SK-N-SH treated with all-trans-retinoic acid at 6 μM for 48 hours (cell line): ENCODE data around the gene FBXL13.

Experiments
- ATAC-seq: fragments of 200-7000 bp; cut with Tn5 transposase; 3 replicates; pipeline ENCODE4 v1.9.1; 2020; ENCODE audit warnings: mild to moderate bottlenecking, moderate library complexity
- ARNTL ChIP-seq: fragments of 450-650 bp; formaldehyde crosslinking; IDR thresholded peaks from 2 replicates; pipeline ENCODE4 v1.5.0; 2020; ENCODE audit warnings: low read depth, mild to moderate bottlenecking, moderate library complexity, borderline replicate concordance
- BACH2 ChIP-seq: fragments of 250-450 bp; sonication (Bioruptor Pico); IDR thresholded peaks from 2 replicates; pipeline ENCODE4 v1.9.0; 2021; ENCODE audit warnings: mild to moderate bottlenecking, borderline replicate concordance
- CSDC2 ChIP-seq: fragments of 250-450 bp; sonication (Bioruptor Pico); IDR thresholded peaks from 2 replicates; pipeline ENCODE4 v1.5.0; 2020; ENCODE audit warnings: mild to moderate bottlenecking, moderate library complexity
- ISL1 ChIP-seq: fragments of 250-450 bp; sonication (Bioruptor Pico); IDR thresholded peaks from 2 replicates; pipeline ENCODE4 v2.1.2; 2022; ENCODE audit warnings: mild to moderate bottlenecking, moderate library complexity
- OSR1 ChIP-seq: fragments of 250-450 bp; sonication (Bioruptor Pico); IDR thresholded peaks from 2 replicates; pipeline ENCODE4 v1.8.0; 2022; ENCODE audit warnings: moderate library complexity, mild to moderate bottlenecking, inconsistent platforms
- PPARA ChIP-seq: fragments of 250-450 bp; sonication (Bioruptor Pico); IDR thresholded peaks from 2 replicates; pipeline ENCODE4 v1.5.0; 2020; ENCODE audit warnings: mild to moderate bottlenecking, borderline replicate concordance
- RARB ChIP-seq: fragments of 250-450 bp; sonication (Bioruptor Pico); IDR thresholded peaks from 2 replicates; pipeline ENCODE4 v1.8.0; 2021; ENCODE audit warnings: mild to moderate bottlenecking, moderate library complexity
- SNAI2 ChIP-seq: fragments of 250-450 bp; sonication (Bioruptor Pico); IDR thresholded peaks from 2 replicates; pipeline ENCODE4 v1.5.0; 2020; ENCODE audit warnings: mild to moderate bottlenecking, moderate library complexity
- TCF4 ChIP-seq: fragments of 250-450 bp; sonication (Bioruptor Pico); IDR thresholded peaks from 2 replicates; pipeline ENCODE4 v1.8.0; 2021; ENCODE audit warnings: mild to moderate bottlenecking, moderate library complexity, borderline replicate concordance
- TOX ChIP-seq: fragments of 250-450 bp; sonication (Bioruptor Pico); IDR thresholded peaks from 2 replicates; pipeline ENCODE4 v1.8.0; 2021; ENCODE audit warnings: mild to moderate bottlenecking, moderate library complexity, borderline replicate concordance
- ZC3H10 ChIP-seq: fragments of 250-450 bp; sonication (Bioruptor Pico); IDR thresholded peaks from 2 replicates; pipeline ENCODE4 v1.5.1; 2021; ENCODE audit warnings: mild to moderate bottlenecking, moderate library complexity
- ZFP3 ChIP-seq: fragments of 250-450 bp; sonication (Bioruptor Pico); IDR thresholded peaks from 2 replicates; pipeline ENCODE4 v1.5.0; 2020; ENCODE audit warnings: mild to moderate bottlenecking, moderate library complexity
- ZFP30 ChIP-seq: fragments of 450-650 bp; formaldehyde crosslinking; IDR thresholded peaks from 2 replicates; pipeline ENCODE4 v1.5.0; 2022; ENCODE audit warnings: mild to moderate bottlenecking, moderate library complexity
- ZNF565 ChIP-seq: fragments of 450-650 bp; formaldehyde crosslinking; conservative IDR thresholded peaks from 2 replicates; pipeline ENCODE4 v1.5.0; 2020; ENCODE audit warnings: low read depth, mild to moderate bottlenecking, moderate library complexity
- ZNF70 ChIP-seq: fragments of 450-650 bp; formaldehyde crosslinking; IDR thresholded peaks from 2 replicates; pipeline ENCODE4 v1.5.0; 2020; ENCODE audit warnings: mild to moderate bottlenecking, moderate library complexity
- ZNF8 ChIP-seq: fragments of 450-650 bp; formaldehyde crosslinking; IDR thresholded peaks from 2 replicates; pipeline ENCODE4 v1.5.0; 2020; ENCODE audit warnings: mild to moderate bottlenecking, moderate library complexity
- TF ChIP-seq, protein P1 (sequence below): fragments of 250-450 bp; sonication (Bioruptor Pico); IDR thresholded peaks from 2 replicates; pipeline ENCODE4 v1.8.0; 2020; ENCODE audit warnings: mild to moderate bottlenecking, moderate library complexity, borderline replicate concordance
- TF ChIP-seq, protein P2 (sequence below): fragments of 250-450 bp; sonication (Bioruptor Pico); IDR thresholded peaks from 2 replicates; pipeline ENCODE4 v1.5.1; 2020; ENCODE audit warnings: low read depth, mild to moderate bottlenecking, moderate library complexity
- TF ChIP-seq, protein P3 (sequence below): fragments of 250-450 bp; sonication (Bioruptor Pico); IDR thresholded peaks from 2 replicates; pipeline ENCODE4 v1.5.1; 2021; ENCODE audit warnings: mild to moderate bottlenecking, moderate library complexity
- TF ChIP-seq, protein P4 (sequence below): fragments of 250-450 bp; sonication (Bioruptor Pico); IDR thresholded peaks from 2 replicates; pipeline ENCODE4 v1.5.0; 2020; ENCODE audit warnings: mild to moderate bottlenecking, moderate library complexity
- TF ChIP-seq, protein P5 (sequence below): fragments of 250-450 bp; sonication (Bioruptor Pico); IDR thresholded peaks from 2 replicates; pipeline ENCODE4 v1.8.0; 2021; ENCODE audit warnings: low read depth, mild to moderate bottlenecking, moderate library complexity, borderline replicate concordance

The FBXL13 gene

DNA sequence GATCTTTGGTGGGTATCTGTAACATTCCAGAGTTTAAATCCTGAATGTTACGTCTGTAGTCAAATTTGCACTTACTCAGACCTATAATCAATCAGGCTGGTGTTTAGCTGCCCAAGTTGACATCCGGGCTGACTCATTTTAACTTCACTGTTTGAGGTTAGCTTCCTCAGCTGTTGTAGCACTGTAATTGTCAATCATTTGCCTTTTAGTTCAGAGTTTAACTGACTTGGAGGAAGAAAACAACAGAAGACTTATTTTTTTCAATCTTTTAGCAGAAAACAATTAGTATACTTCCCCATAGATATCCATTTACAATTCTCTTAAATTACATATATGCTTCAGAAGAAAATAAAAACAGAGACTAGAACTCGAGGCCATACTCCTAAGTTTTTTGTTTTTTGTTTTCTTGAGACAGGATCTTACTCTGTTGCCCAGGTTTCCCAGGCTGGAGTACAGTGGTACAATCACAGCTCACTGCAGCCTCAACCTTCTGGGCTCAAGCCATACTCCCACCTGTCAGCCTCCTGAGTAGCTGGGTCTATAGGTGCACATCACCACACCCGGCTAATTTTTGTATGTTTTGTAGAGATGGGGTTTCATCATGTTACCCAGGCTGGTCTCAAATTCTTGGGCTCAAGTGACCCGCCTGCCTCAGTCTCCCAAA is 200.3 kb downstream of the FBXL13 start:
- peak; percentile 62 for ATAC-seq
- TF ChIP-seq TOX (peak; percentile 89; the same call in 1 of the 2 replicates), PPARA (CRISPR knock-in tag) (no peak), RARB (CRISPR knock-in tag) (peak; percentile 58; the same call in 1 of the 2 replicates), ZC3H10 (CRISPR knock-in tag) (peak; percentile 23; the same call in 1 of the 2 replicates), CSDC2 (CRISPR knock-in tag) (peak; percentile 49; the same call in 1 of the 2 replicates), ZFP3 (CRISPR knock-in tag) (no peak), ARNTL (CRISPR knock-in tag) (no peak), ZNF565 (CRISPR knock-in tag) (no peak), ZNF8 (CRISPR knock-in tag) (no peak), ZFP30 (CRISPR knock-in tag) (no peak), SNAI2 (no peak), ISL1 (CRISPR knock-in tag) (peak; percentile 84), BACH2 (CRISPR knock-in tag) (no peak), TCF4 (CRISPR knock-in tag) (no peak)
- TF ChIP-seq, protein P1, sequence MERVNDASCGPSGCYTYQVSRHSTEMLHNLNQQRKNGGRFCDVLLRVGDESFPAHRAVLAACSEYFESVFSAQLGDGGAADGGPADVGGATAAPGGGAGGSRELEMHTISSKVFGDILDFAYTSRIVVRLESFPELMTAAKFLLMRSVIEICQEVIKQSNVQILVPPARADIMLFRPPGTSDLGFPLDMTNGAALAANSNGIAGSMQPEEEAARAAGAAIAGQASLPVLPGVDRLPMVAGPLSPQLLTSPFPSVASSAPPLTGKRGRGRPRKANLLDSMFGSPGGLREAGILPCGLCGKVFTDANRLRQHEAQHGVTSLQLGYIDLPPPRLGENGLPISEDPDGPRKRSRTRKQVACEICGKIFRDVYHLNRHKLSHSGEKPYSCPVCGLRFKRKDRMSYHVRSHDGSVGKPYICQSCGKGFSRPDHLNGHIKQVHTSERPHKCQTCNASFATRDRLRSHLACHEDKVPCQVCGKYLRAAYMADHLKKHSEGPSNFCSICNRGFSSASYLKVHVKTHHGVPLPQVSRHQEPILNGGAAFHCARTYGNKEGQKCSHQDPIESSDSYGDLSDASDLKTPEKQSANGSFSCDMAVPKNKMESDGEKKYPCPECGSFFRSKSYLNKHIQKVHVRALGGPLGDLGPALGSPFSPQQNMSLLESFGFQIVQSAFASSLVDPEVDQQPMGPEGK (CRISPR knock-in tag): 0 out of 2 replicates have a peak, but pooled peaks have one; percentile 53
- TF ChIP-seq, protein P2, sequence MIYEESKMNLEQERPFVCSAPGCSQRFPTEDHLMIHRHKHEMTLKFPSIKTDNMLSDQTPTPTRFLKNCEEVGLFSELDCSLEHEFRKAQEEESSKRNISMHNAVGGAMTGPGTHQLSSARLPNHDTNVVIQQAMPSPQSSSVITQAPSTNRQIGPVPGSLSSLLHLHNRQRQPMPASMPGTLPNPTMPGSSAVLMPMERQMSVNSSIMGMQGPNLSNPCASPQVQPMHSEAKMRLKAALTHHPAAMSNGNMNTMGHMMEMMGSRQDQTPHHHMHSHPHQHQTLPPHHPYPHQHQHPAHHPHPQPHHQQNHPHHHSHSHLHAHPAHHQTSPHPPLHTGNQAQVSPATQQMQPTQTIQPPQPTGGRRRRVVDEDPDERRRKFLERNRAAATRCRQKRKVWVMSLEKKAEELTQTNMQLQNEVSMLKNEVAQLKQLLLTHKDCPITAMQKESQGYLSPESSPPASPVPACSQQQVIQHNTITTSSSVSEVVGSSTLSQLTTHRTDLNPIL: peak; percentile 67

DNA sequence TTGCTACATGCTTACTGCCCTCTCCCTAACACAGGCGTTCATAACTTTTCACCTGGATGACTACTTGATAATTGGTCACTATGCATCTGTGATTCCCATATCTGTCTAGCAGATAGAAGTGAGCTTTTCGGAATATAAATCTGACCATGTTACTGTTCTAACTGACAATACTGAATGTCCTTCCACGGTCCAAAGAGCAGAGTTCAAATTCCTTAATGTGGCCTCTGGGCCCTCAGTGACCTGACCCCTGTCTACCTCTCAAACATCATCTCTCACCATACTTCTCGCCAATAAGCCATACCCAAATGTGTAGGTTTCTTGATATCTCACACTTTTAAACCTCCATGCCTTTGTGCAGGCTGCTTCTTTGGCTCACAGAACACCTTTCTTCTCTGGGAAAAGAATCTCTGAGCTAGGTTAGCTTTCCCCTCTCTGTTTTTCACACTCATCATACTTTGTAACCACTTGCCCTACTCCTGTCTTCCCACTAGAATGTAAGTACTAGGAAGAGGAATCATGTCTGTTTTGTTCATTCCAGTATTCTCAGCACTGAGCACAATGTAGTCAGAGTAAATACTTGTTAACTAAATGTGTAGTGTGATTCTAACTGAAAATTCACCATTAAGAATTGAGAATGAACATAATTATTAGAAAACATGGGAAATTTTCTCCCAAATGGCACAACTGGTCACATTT is 201.0 kb downstream of the FBXL13 start:
- no peak for TF ChIP-seq TOX
- TF ChIP-seq ZNF70: no peak
- no peak for TF ChIP-seq ISL1 (CRISPR knock-in tag)
- TF ChIP-seq CSDC2 (CRISPR knock-in tag): peak; percentile 76
- TF ChIP-seq, protein P2: no peak
- TF ChIP-seq, protein P3, sequence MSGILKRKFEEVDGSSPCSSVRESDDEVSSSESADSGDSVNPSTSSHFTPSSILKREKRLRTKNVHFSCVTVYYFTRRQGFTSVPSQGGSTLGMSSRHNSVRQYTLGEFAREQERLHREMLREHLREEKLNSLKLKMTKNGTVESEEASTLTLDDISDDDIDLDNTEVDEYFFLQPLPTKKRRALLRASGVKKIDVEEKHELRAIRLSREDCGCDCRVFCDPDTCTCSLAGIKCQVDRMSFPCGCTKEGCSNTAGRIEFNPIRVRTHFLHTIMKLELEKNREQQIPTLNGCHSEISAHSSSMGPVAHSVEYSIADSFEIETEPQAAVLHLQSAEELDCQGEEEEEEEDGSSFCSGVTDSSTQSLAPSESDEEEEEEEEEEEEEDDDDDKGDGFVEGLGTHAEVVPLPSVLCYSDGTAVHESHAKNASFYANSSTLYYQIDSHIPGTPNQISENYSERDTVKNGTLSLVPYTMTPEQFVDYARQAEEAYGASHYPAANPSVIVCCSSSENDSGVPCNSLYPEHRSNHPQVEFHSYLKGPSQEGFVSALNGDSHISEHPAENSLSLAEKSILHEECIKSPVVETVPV (CRISPR knock-in tag): no peak
- TF ChIP-seq OSR1 (CRISPR knock-in tag): 0 out of 2 replicates have a peak, but pooled peaks have one; percentile 34
- peak; percentile 42 for ATAC-seq

DNA sequence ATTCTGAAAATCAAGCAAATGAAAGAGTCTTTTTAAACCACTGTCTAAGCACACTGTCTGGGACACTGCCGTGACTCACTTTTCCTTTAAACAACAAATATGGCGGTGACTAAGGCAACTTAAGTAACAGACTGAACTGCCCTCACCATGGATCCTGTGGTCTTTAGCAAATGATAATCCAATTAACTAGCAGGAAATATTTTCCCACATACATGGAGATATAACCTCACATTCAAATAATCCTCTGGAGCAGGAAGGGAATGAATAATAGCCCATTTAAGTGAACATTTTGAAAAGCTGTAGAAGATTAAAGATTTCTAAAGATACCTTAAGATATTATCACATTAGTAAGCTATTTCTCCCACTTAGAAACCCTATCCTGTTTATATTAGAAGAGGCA is 202.1 kb downstream of the FBXL13 start:
- TF ChIP-seq, protein P4, sequence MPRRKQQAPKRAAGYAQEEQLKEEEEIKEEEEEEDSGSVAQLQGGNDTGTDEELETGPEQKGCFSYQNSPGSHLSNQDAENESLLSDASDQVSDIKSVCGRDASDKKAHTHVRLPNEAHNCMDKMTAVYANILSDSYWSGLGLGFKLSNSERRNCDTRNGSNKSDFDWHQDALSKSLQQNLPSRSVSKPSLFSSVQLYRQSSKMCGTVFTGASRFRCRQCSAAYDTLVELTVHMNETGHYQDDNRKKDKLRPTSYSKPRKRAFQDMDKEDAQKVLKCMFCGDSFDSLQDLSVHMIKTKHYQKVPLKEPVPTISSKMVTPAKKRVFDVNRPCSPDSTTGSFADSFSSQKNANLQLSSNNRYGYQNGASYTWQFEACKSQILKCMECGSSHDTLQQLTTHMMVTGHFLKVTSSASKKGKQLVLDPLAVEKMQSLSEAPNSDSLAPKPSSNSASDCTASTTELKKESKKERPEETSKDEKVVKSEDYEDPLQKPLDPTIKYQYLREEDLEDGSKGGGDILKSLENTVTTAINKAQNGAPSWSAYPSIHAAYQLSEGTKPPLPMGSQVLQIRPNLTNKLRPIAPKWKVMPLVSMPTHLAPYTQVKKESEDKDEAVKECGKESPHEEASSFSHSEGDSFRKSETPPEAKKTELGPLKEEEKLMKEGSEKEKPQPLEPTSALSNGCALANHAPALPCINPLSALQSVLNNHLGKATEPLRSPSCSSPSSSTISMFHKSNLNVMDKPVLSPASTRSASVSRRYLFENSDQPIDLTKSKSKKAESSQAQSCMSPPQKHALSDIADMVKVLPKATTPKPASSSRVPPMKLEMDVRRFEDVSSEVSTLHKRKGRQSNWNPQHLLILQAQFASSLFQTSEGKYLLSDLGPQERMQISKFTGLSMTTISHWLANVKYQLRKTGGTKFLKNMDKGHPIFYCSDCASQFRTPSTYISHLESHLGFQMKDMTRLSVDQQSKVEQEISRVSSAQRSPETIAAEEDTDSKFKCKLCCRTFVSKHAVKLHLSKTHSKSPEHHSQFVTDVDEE (CRISPR knock-in tag): no peak
- peak; percentile 92 for TF ChIP-seq ISL1 (CRISPR knock-in tag)
- TF ChIP-seq, protein P2: peak; percentile 59
- no peak for TF ChIP-seq OSR1 (CRISPR knock-in tag)
- peak; percentile 69; the same call in 1 of the 2 replicates for TF ChIP-seq ZC3H10 (CRISPR knock-in tag)
- peak; percentile 5; the same call in 1 of the 2 replicates for TF ChIP-seq ZNF8 (CRISPR knock-in tag)
- TF ChIP-seq, protein P1 (CRISPR knock-in tag): peak; percentile 84; the same call in 1 of the 2 replicates
- TF ChIP-seq, protein P5, sequence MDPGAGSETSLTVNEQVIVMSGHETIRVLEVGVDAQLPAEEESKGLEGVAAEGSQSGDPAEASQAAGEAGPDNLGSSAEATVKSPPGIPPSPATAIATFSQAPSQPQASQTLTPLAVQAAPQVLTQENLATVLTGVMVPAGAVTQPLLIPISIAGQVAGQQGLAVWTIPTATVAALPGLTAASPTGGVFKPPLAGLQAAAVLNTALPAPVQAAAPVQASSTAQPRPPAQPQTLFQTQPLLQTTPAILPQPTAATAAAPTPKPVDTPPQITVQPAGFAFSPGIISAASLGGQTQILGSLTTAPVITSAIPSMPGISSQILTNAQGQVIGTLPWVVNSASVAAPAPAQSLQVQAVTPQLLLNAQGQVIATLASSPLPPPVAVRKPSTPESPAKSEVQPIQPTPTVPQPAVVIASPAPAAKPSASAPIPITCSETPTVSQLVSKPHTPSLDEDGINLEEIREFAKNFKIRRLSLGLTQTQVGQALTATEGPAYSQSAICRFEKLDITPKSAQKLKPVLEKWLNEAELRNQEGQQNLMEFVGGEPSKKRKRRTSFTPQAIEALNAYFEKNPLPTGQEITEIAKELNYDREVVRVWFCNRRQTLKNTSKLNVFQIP (CRISPR knock-in tag): 0 out of 2 replicates have a peak, but pooled peaks have one; percentile 53
- TF ChIP-seq, all 23 proteins: peak for 6
- peak; percentile 75 for ATAC-seq
